Right atrium auricular region (tissue), 2 donors: ENCODE results near the gene TMEM213. TPM values are rescaled to one million over a fixed set of nuclear protein-coding genes. Genes with fewer than 3 reads are reported as not detected.

Source experiments
- DNase-seq: peaks from one replicate; pipeline ENCODE4 v3.0.0-alpha.2; 2019; ENCODE audit warnings: low spot score
- H3K27ac ChIP-seq, 2 donors: fragments of 200-600 bp; sonication (generic); 1 replicate in 1 of 2; 2 replicates in 1 of 2; pipeline ENCODE4 v1.5.1; 2016 to 2019
- H3K27me3 ChIP-seq, 2 donors: fragments of 200-600 bp; sonication (generic); one replicate each; pipeline versions ENCODE4 v1.5.1 to v1.6.0; 2017 to 2019
- H3K36me3 ChIP-seq: fragments of 200-600 bp; sonication (generic); one replicate; pipeline ENCODE4 v1.5.1; 2016
- H3K4me1 ChIP-seq, 2 donors: fragments of 200-600 bp; sonication (generic); one replicate each; pipeline versions ENCODE4 v1.5.1 to v1.6.0; 2017 to 2019
- H3K4me3 ChIP-seq, 2 donors: fragments of 200-600 bp; sonication (generic); 1 replicate in 1 of 2; 2 replicates in 1 of 2; pipeline ENCODE4 v1.5.1; 2017 to 2019; ENCODE audit warnings: mild to moderate bottlenecking in 1 of 2, moderate library complexity in 1 of 2
- H3K9me3 ChIP-seq, 2 donors: fragments of 200-600 bp; sonication (generic); one replicate each; pipeline ENCODE4 v1.5.1; 2019
- total RNA-seq, 2 donors: library from RNA; depleted of rRNA; stranded (reverse); fragments of >200 nt; gene quantifications; one replicate each; pipeline ENCODE4 v1.1.0, GENCODE V29; 2016
- TF ChIP-seq, protein P1 (sequence below), 2 donors: fragments of 200-600 bp; sonication (generic); IDR thresholded peaks; one replicate each; pipeline ENCODE4 v1.5.1; 2019; ENCODE audit warnings: antibody characterized with exemption in 2 of 2

TMEM213 gene
- total RNA-seq, 2 donors from 2014 or later = not detected

GRCh38 chr7:138845711-138846110, 47.9 kb downstream of the TMEM213 start:
- TF ChIP-seq, protein P1, sequence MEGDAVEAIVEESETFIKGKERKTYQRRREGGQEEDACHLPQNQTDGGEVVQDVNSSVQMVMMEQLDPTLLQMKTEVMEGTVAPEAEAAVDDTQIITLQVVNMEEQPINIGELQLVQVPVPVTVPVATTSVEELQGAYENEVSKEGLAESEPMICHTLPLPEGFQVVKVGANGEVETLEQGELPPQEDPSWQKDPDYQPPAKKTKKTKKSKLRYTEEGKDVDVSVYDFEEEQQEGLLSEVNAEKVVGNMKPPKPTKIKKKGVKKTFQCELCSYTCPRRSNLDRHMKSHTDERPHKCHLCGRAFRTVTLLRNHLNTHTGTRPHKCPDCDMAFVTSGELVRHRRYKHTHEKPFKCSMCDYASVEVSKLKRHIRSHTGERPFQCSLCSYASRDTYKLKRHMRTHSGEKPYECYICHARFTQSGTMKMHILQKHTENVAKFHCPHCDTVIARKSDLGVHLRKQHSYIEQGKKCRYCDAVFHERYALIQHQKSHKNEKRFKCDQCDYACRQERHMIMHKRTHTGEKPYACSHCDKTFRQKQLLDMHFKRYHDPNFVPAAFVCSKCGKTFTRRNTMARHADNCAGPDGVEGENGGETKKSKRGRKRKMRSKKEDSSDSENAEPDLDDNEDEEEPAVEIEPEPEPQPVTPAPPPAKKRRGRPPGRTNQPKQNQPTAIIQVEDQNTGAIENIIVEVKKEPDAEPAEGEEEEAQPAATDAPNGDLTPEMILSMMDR (IDR thresholded peaks at IDR 0.05) = no peak
- Histone ChIP-seq H3K4me1 (no peaks in the 10 kb centered on the region), H3K9me3 (peaks cover 0 to 3% of the 10 kb centered on the region in 2 donors), H3K27me3 (no peaks in the 10 kb centered on the region), H3K4me3 (no peak overlapping the region), H3K36me3 (no peaks in the 10 kb centered on the region), H3K27ac (no peak overlapping the region)
- no peak for DNase-seq

GRCh38 chr7:138848056-138848980, 50.5 kb downstream of the TMEM213 start:
- Histone ChIP-seq H3K27me3 (no peaks in the 10 kb centered on the region), H3K4me1 (no peaks in the 10 kb centered on the region), H3K36me3 (no peaks in the 10 kb centered on the region), H3K27ac (no peak overlapping the region), H3K4me3 (no peak overlapping the region), H3K9me3 (peaks cover 0 to 3% of the 10 kb centered on the region in 2 donors)
- TF ChIP-seq, protein P1 (IDR thresholded peaks at IDR 0.05) = no peak
- no peak for DNase-seq

- TF ChIP-seq, protein P1 (IDR thresholded peaks at IDR 0.05) = no peak
- no peak for DNase-seq
- H3K9me3 ChIP-seq = peaks cover 0 to 3% of the 10 kb centered on the region in 2 donors
- no peaks in the 10 kb centered on the region for H3K27me3 ChIP-seq
- H3K4me1 ChIP-seq = no peaks in the 10 kb centered on the region
- no peaks in the 10 kb centered on the region for H3K36me3 ChIP-seq
- no peak overlapping the region for H3K4me3 ChIP-seq
- H3K27ac ChIP-seq = no peak overlapping the region
Observed at GRCh38 chr7:138849701-138850100, 51.9 kb downstream of the TMEM213 start.

- no peaks in the 10 kb centered on the region for H3K4me1 ChIP-seq
- TF ChIP-seq, protein P1 (IDR thresholded peaks at IDR 0.05) = no peak
- H3K9me3 ChIP-seq = peaks cover 3% of the 10 kb centered on the region in 2 donors
- H3K27me3 ChIP-seq = no peaks in the 10 kb centered on the region
- no peak overlapping the region for H3K4me3 ChIP-seq
- no peak for DNase-seq
- H3K27ac ChIP-seq = no peak overlapping the region
- no peaks in the 10 kb centered on the region for H3K36me3 ChIP-seq
Observed at GRCh38 chr7:138852469-138852868, 54.7 kb downstream of the TMEM213 start.

DNA sequence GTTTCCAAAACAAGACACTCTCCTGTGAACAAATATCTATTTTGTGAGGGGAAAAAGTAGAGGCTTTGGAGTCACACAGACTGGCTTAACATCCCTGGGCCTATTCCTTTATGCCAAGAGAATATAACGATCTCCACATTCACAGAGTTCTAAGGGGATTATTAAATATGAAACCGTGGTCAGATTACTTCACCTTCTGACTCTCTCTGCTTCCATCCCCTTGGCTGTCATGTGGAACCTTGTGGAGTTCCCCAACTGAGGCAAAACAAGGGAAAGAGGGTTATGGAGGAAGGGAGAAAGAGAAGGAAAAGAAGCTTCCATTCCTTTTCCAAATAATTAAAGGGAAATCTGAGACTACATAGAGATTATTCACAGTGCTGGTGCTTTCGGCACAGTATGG, 55.7 kb downstream of the TMEM213 start:
- H3K27ac ChIP-seq = no peak overlapping the region
- no peak overlapping the region for H3K4me3 ChIP-seq
- no peaks in the 10 kb centered on the region for H3K36me3 ChIP-seq
- H3K9me3 ChIP-seq = peaks cover 3 to 8% of the 10 kb centered on the region in 2 donors
- no peaks in the 10 kb centered on the region for H3K4me1 ChIP-seq
- no peak for DNase-seq
- TF ChIP-seq, protein P1 (IDR thresholded peaks at IDR 0.05) = no peak
- no peaks in the 10 kb centered on the region for H3K27me3 ChIP-seq
